ENCODE data around the gene APOD.

APOD gene

DNA sequence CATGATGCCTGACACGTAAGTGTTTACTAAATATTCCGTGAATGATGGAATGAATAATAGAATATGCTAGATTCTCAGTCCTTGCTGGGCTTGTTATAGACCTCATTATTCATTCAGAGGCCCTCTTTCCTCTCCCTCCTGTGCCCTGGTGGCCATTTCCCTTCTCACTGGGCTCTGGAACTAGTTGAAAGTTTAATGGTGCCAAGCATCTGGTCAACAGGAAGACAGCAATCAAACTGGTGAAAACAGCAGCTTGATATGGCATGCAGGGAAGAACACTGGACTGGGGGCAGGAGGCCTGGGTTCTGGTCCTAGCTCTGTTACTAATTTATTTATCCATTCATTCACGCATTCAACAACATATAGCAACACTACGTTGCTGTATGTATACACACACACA is 3.7 kb upstream of the APOD start:
- DNase-seq (ENCODE audit: low spot score) = no peak

DNA sequence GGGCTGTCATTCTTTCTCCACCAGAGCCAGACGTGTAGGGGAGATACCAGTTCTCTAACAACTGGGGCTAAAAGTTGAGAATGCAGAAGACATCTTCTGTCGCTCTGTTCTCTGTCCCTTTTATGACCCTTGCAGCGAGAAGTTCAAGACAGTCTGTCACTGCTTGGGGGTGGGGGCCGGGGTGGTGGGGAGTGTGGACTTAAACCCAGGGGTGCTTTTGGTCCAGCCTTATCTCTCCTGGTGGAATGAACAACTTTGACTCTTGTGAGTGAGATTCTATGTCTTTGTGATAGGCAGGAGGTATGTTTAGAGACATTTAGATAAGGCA is 767 bp upstream of the APOD start:
- DNase-seq (ENCODE audit: low spot score) = no peak

DNA sequence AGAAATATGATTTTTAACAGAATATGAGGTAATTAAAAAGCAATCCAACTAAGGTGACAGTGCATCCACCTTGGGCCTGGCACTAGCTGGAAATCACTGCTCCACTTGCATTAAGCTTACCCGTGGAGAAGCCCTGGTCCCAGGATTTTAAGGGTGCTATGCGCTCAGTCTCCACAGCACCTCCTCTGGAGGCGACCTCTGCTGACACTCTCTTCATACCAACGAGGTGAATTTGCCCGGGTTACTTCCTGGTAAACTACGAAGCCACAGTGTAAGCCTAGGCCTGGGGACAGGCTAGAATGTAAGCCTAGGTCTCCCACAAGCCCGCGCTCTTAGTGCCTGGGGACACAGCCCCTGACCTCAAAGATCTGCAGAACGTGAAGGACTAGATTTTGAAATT is 793 bp downstream of the APOD start:
- DNase-seq (ENCODE audit: low spot score) = no peak

DNA sequence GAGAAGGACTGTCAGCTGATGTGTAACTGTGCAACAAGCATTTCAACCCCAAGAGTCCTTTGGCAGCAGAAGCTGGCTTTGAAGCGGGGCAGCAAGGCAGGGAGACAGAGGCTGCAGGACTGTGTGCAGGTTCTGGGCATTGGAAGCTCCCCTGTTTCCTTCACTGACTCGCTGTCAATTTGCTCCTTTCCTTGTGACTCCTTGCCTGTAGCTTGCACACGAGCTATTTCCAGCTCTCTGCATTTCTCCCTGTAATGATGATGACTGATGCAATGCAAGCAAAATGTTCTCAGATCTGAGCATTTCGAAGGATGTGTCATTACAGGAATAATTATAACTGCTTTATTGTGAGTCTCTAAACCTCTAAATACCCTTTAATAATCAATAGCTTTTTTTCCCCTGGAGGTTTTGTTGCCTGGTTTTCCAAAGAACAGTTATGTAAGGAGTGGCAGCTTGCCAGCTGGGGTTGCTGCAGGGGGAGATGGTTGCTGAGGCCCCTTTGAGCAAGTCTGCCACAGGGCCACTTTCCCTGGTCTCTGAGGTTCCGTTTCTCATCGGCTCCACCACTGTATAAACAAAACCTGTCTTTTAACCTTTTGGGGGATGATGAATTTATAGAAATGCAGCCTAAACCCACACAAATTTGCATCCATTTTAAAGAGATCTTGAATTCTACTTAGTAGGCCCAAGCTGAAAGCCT is 2.8 kb downstream of the APOD start:
- DNase-seq (ENCODE audit: low spot score) = no peak

DNA sequence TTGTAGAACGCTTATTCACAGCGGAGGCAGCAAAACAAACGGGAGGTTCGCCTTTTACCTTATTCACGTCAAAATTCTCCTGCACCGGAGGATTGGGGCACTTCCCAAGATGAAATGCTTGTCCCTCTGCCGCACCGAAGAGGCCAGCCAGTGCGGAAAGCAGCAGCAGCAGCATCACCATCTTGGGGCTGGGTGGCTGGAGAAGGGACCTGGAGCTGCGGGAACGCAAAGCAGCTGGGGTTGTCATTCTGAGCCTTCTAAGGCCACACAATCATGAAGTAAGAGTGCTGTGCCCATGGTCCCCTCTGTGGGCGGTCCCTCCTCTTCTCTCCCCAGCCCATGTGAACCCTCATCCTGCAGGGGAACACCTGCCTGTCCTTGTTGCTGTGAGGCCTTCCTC is 4.5 kb downstream of the APOD start:
- DNase-seq (ENCODE audit: low spot score) = no peak

DNA sequence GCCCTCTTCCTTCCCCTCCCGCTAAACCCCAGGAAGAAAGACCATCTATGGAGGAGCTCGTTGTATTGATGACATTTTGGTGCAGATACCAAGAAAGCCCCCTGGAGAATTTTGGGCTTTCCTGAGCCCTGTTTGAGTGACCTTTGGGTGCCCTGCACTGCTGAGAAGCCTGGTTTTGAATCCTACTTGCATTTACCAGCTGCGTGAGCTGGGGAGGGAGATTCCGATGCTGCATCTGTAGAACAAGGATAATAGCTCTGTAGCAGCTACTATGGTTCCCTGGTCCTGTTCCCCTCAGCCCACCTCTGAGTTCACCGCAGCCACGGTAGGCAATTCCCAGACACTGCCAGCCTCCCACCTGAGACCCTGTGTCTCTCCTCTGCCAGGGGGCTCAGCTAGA is 5.2 kb downstream of the APOD start:
- DNase-seq (ENCODE audit: low spot score) = no peak

DNA sequence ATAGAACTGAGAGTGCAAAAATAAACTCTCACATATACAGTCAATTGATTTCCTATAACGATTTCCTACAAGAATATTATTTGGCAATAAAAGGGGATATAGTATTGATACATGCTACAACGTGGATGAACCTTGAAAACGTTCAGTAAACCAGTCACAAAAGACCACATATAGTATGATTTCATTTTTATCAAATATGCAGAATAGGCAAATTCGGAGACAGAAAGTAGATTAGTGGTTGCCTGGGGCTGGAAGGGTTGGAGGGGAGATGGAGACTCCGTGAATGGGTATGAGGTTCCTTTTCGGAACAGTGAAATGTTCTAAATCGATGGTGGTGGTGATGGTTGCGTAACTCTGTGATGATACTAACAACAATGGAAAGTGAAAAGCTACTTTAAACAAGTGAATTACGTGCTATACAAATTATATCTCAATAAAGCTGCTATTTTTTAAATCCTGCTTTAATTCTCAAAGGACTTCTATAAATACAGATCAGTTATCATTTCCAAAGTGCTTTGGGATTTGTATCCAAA is 6.0 kb downstream of the APOD start:
- DNase-seq (ENCODE audit: low spot score) = no peak

DNA sequence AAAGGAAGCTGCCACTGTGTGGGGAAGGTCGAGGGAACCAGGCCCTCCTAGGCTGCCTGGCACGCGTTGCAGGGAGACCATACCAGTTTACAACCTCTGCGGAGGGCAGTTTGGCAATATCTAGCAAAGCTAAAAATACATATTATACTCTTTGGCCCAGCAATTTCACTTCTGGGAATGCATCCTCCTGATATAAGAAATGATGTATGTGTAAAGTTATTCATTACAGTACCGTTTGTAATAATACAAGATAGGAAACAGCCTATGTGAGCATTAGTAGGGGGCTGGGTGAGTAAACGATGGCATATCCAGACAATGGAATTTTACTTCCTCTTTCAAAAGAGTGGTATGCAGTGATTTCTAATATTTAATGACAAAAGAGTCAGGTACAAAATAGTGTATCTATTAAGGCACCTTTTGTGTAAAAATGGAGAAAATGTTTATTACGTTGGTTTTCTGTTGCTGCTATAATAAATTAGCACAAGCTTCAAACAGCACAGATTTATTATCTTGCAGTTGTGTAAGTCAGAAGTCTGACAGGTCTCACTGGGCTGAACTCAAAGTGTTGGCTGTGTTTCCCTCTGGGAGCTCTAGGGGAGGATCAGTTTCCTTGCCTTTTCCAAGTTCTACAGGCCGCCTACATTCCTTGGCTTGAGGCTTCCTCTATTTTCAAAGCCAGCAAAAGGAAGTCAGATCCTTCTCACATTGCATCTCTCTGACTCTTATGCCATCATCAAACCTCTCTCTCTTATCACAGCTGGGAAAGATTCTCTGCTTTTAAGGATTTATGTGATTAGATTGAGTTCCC is 9.0 kb downstream of the APOD start:
- no peak for DNase-seq (ENCODE audit: low spot score)

DNA sequence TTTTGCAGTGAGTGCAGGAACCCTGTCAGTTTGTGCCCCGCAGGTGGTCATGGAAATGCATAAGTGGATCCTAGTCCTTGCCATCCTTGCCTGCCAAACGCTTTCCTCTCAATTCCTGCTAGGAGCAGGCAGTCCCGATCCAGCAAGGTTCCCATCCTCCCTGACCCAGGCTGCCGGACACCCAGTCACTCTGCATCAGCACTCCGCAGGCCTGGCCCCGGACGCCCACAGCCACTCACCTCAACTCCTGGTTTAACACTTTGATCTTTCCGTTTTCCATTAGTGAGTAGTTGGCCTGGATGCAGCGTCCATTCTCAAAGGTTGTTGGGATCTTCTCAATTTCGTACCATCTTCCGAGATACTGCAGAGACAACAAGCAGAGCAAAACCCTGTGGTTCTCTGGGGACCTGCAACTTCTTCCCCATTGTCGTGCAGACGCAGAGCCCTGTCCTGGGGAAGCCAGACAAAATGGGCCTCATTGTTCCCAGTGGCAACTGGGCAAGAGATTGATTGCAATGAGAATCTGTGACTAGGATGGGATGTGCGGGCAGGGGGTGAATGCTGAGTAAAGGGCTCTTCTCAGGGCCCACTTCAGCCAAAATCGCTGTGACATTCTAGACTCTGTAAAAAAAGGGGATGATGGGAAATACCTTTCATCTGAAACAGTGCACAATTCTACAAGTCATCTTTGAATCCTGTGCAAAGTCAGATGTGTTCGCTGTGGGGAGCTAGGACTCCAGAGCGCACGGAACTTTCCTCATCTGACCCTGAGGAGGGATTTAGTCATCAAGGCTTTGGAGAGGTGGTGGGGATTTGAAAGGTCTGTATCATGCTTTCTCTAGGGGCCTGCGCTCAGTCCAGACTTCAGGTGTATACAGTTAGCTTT is 9.9 kb downstream of the APOD start:
- DNase-seq (ENCODE audit: low spot score) = no peak

DNA sequence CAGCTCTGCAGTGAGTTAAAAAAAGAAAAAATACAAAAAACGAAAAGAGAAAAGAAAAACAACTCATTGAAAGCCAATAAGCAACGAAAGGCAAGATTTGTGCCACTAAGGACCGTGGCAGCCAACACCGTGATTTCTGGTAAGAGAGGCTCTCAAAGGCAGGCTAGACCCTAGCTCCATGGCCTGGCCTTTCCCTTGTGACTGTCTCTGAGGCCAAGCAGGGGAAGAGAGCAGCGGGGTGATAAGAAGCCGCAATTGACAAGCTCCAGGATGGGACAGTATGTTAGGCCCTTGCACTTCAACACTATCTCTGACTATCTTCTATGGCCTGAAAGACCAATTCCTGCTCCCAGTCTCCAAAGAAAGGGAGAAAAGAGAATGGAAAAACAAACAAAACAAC is 12.4 kb downstream of the APOD start:
- DNase-seq (ENCODE audit: low spot score) = no peak

DNA sequence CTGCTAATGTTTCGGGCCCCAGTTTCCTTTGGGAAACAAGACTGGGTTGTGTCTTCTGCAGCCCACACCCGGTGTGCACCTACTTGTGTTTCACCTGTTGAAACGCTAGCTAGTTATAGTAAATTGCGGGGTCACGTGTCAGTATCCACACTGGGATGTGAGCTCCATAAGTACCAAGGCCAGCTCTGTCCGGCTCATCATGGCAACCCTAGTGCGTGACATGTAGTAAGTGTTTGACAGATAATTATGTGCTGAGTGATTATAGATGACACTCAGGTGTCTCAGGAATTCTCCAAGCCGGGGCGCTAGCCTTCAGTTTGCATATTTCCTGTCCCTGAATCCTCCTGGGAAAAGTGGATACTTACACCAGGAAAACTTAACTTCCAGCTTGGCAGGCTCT is 12.8 kb downstream of the APOD start:
- no peak for DNase-seq (ENCODE audit: low spot score)

DNA sequence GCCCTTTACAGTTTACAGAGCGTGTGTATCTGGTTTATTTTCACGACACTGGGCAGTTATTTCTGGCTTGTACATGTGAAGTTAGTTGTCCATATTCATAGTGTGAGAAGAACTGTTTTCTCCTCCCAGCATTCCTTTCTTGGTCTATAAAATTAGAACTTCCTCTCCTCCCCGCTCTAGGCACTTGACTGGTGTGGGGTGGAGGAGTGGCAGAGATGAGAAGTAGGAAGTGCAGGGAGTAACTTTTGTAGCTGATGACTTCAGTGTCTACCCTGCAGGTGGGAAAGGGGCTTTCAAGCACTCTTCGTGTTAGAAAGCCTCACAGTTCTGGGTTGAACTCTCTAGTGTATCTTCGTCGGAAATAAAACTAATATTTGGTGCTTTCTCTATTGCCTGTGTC is 13.4 kb downstream of the APOD start:
- no peak for DNase-seq (ENCODE audit: low spot score)

DNA sequence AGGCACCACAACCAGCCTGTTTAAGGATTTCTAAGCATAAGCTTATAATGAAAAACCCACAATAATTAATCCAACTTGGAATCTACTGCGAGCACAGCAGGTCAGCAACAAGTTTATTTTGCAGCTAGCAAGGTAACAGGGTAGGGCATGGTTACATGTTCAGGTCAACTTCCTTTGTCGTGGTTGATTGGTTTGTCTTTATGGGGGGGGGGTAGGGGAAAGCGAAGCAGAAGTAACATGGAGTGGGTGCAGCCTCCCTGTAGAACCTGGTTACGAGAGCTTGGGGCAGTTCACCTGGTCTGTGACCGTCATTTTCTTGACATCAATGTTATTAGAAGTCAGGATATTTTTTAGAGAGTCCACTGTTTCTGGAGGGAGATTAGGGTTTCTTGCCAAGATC is 15.1 kb downstream of the APOD start:
- no peak for DNase-seq (ENCODE audit: low spot score)

DNA sequence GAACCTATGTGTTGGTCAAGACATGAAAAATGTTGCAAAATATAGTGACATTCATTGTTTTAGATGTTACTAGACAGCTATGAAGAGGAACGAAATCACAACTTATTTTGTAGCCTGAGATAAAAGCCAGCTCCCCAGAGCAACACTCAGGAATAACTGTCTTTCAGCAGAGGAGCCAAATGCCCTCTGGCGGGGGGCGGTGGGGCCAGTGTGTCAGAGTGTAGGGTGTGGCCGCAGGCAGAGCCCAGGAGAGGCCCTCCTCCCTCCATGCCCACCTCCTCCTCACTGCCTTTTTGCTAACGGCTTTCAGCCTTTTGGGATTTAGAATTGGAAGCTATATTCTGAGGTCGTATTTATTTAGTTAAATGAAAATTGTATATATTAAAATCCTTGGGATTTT is 16.9 kb downstream of the APOD start:
- DNase-seq (ENCODE audit: low spot score) = no peak

DNA sequence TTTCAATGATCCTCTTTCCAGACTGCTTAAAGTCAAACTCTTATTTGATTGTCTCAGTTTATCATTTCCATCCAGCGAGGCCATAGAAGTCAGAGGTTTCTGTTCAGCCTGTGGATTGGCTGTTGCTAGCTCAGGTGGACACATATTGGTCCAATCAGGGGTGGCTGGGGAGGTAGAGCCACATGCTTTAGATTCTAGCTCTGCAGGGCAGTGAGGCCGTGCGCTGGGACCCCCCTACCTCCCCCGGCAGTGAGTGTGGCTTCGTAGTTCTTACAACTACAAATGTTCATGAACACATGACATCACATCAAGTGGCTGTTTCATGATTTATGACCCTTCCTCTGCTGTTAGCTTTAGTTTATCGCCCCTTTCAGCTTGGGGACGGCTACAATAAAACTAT is 18.0 kb downstream of the APOD start:
- DNase-seq (ENCODE audit: low spot score) = no peak

DNA sequence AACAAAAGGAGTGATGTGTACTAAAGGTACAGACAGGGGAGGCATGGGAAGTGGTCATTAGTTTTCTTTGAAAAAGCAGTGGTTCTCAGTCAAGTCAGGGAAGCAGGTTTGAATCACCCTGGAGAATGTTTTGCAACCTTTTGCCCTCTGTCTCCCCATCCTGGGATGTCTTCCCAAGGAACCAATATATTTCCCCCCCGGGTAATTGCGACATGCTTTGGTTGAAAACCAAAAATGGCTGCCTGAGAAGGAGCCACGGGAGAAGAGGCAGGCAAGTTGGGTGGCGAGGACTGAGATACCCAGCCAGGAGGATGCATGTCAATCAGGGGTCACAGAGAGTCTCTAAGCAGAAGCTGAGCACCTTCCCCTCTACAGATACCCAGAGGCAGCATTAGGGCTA is 20.4 kb downstream of the APOD start:
- no peak for DNase-seq (ENCODE audit: low spot score)

DNA sequence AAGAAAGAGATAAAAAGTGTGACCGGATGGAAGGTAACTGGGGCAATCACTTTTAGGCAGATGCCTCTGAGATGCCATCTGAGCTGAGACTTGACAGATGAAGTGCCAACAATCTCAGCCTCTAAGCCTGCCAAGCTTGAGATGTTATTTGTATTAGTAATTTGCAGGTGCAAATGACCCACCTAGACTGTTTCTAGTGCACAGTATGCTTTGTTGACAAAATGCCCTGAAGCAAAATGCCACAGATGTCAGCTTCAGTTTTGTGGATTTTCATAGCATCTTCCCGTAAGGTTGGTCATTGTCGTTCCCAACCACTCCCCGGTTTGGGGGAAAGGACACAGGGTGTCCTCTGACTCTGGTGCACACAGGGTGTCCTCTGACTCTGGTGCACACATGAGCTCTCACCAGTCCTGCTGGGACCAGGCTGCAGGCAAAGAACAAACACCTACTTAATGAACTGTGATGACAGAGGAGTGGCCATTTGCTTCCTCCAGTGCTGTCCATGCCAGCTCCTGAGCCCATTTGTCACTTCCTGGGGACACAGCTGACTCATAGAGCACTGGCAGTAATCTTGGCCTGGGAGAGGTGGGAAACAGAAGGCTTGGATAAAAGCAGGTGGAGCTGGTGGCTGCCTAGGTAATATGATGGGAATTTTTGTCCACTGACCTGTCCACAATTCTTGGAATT is 23.9 kb downstream of the APOD start:
- no peak for DNase-seq (ENCODE audit: low spot score)

DNA sequence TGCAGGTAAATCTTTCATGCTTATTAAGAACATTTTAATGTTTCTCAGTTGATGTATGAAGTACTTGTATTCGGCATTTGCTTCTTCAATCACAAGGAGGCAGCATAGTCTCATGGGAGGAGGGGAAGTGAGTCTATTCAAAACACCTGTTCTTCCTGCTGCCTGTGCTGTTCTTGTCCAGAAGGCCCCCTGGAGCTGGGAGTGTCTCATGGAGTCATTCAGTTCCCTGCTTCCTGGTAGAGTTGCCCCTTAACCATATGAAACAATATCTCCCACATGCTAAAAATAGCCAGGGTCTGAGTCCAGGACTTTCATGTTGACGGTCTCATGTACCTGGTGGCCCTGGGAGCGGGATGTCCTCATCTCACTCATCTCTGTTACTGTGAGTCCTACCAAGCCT is 25.1 kb downstream of the APOD start:
- no peak for DNase-seq (ENCODE audit: low spot score)

DNA sequence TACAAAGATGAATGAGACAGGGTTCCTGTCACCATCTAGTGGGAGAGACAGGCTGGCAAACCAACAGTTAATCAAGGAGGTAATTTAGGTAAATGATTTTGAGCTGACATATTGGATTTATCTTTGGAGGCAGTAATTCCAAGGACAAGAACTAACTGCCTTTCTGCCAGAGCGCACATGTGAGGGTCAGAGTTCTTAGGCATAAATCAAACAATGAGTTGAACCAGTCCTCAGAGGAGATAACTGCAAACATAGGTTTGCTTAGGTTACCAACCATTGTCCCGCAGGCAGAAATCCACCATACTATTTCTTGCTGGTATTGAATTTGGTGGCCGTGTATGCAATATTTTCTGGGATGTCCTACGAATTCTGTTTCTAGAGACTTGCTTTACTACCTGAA is 26.4 kb downstream of the APOD start:
- DNase-seq (ENCODE audit: low spot score) = no peak

DNA sequence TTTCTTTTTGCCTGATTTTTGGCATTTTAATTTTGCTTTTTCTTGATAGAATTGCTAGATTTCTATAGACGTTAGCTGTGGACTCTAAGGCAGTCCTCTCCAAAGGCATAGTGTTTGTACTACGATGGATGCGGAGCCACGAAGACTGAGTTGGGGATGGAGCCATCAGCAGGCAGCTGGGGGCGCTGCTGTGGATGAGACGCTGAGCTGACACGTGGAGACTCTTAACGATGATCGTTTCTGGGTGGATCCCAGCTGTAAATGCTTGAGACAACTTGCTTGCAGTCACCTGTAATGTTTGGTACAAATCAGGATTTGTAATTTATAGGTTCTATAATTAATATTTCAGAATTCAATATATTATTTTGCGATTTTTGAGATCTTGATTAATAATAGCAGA is 27.4 kb downstream of the APOD start:
- no peak for DNase-seq (ENCODE audit: low spot score)

DNA sequence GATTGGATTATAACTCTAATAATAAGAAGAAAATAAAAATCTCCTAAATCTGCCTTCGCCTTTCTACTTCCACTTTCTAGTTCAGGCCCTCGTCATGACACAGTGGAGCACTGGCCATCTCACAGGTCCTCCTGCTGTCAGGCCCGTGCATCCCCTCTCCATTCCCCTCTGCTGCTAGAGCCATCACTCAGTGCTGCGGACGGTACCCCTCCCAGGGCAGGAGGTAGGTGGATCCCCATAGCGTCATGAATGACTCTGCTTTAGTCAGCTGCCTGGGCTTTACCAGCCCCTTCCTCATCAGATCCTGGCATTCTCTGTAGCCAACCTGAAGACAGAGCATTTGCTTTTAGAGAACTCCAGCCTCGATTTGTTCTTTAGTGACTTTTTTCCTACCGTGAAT is 28.6 kb downstream of the APOD start:
- no peak for DNase-seq (ENCODE audit: low spot score)

DNA sequence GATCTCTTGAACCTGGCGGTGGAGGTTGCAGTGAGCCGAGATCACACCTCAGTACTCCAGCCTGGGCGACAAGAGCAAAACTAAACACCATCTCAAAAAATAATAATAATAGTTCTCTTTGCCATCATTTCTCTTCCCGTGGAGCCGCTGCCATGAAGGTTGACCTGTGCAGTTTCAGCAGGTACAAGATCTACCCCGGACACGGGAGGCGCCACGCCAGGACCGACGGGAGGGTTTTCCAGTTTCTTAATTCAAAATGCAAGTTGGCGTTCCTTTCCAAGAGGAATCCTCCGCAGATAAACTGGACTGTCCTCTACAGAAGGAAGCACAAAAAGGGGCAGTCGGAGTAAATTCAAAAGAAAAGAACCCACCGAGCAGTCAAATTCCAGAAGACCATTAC is 29.3 kb downstream of the APOD start:
- DNase-seq (ENCODE audit: low spot score) = no peak

Data from hematopoietic multipotent progenitor cell treated with erythropoietin and hydrocortisone succinate and interleukin-3 and kit ligand, for 15 days (in vitro differentiated cells).